Neural cell (in vitro differentiated cells): ENCODE measurements around the gene NFYB. TPM values are rescaled to one million over a fixed set of nuclear protein-coding genes. Genes with fewer than 3 reads are reported as not detected.

Source experiments
- H2AFZ ChIP-seq: fragments of 200-600, 300-800 bp; sonication (generic), shearing (Covaris generic); 2 replicates; pipeline ENCODE4 v1.6.0; 2014; ENCODE audit warnings: low read depth, mild to moderate bottlenecking, antibody characterized with exemption, low read length, moderate library complexity
- H3F3A ChIP-seq: fragments of 200-600 bp; shearing (Covaris generic); 2 replicates; pipeline ENCODE4 v1.6.1; 2016; ENCODE audit warnings: mild to moderate bottlenecking, moderate library complexity, mixed read lengths, antibody characterized with exemption, low read length; ENCODE audit not compliant: insufficient read depth, poor library complexity, severe bottlenecking
- H3K27ac ChIP-seq: fragments of 200-600, 300-800 bp; sonication (generic), shearing (Covaris generic); 2 replicates; pipeline ENCODE4 v1.5.1; 2014; ENCODE audit warnings: mild to moderate bottlenecking, low read length, moderate library complexity
- H3K27me3 ChIP-seq: fragments of 300-800, 200-600 bp; sonication (generic), shearing (Covaris generic); 2 replicates; pipeline ENCODE4 v1.6.0; 2014; ENCODE audit warnings: mild to moderate bottlenecking, low read depth, low read length, moderate library complexity; ENCODE audit not compliant: insufficient read depth
- H3K36me3 ChIP-seq: fragments of 300-800, 200-600 bp; sonication (generic), shearing (Covaris generic); 2 replicates; pipeline ENCODE4 v1.5.1; 2014; ENCODE audit warnings: mild to moderate bottlenecking, antibody characterized with exemption, low read length, moderate library complexity; ENCODE audit not compliant: insufficient read depth
- H3K4me2 ChIP-seq: fragments of 300-800, 200-600 bp; sonication (generic), shearing (Covaris generic); 2 replicates; pipeline ENCODE4 v1.6.0; 2014; ENCODE audit warnings: mild to moderate bottlenecking, low read length
- H3K4me3 ChIP-seq: fragments of 300-800, 200-600 bp; sonication (generic), shearing (Covaris generic); 2 replicates; pipeline ENCODE4 v1.5.1; 2014; ENCODE audit warnings: mild to moderate bottlenecking, low read length, moderate library complexity
- H3K79me2 ChIP-seq: fragments of 200-600 bp; shearing (Covaris generic); replicated peaks from 2 replicates; pipeline ENCODE4 v1.6.0; 2014; ENCODE audit warnings: mild to moderate bottlenecking, low read length, moderate library complexity; ENCODE audit not compliant: insufficient read depth
- H3K9ac ChIP-seq: fragments of 300-800, 200-600 bp; sonication (generic), shearing (Covaris generic); 2 replicates; pipeline ENCODE4 v1.6.1; 2016; ENCODE audit warnings: mild to moderate bottlenecking, low read length, mixed read lengths
- H3K9me2 ChIP-seq: fragments of 200-600 bp; shearing (Covaris generic); 2 replicates; pipeline ENCODE4 v1.6.1; 2016; ENCODE audit warnings: mild to moderate bottlenecking, low read length, mixed read lengths; ENCODE audit not compliant: insufficient read depth
- H3K9me3 ChIP-seq: fragments of 200-600, 300-800 bp; sonication (generic), shearing (Covaris generic); 2 replicates; pipeline ENCODE4 v1.6.1; 2016; ENCODE audit warnings: mild to moderate bottlenecking, mixed run types, low read length, moderate library complexity, mixed read lengths
- H4K20me1 ChIP-seq: fragments of 200-600 bp; shearing (Covaris generic); 2 replicates; pipeline ENCODE4 v1.6.1; 2016; ENCODE audit warnings: mild to moderate bottlenecking, mixed run types; ENCODE audit not compliant: insufficient read depth
- EP300 ChIP-seq: fragments of 450-650 bp; conservative IDR thresholded peaks from 2 replicates; pipeline ENCODE4 v1.6.1; 2014; ENCODE audit warnings: antibody characterized with exemption, mild to moderate bottlenecking, moderate library complexity; ENCODE audit not compliant: poor library complexity, severe bottlenecking
- EZH2 ChIP-seq: fragments of 200-600, 300-800 bp; shearing (Covaris generic), sonication (generic); IDR thresholded peaks from 2 replicates; pipeline ENCODE4 v1.6.1; 2014; ENCODE audit warnings: antibody characterized with exemption, low read length, borderline replicate concordance, mild to moderate bottlenecking; ENCODE audit not compliant: insufficient read depth, poor library complexity, severe bottlenecking
- MXI1 ChIP-seq: fragments of 450-650 bp; conservative IDR thresholded peaks from 2 replicates; pipeline ENCODE4 v1.6.1; 2014; ENCODE audit warnings: antibody characterized with exemption, mild to moderate bottlenecking; ENCODE audit not compliant: poor library complexity, severe bottlenecking
- POLR2AphosphoS5 ChIP-seq: IDR thresholded peaks from 2 replicates; pipeline ENCODE4 v1.6.1; 2012
- RAD21 ChIP-seq: fragments of 450-650 bp; conservative IDR thresholded peaks from 2 replicates; pipeline ENCODE4 v1.6.1; 2014; ENCODE audit warnings: antibody characterized with exemption, mild to moderate bottlenecking, moderate library complexity
- REST ChIP-seq: IDR thresholded peaks from 2 replicates; pipeline ENCODE4 v1.6.1; 2012; ENCODE audit warnings: borderline replicate concordance
- SMC3 ChIP-seq: fragments of 450-650 bp; conservative IDR thresholded peaks from 2 replicates; pipeline ENCODE4 v1.6.1; 2014; ENCODE audit warnings: antibody characterized with exemption, mild to moderate bottlenecking, moderate library complexity; ENCODE audit not compliant: poor library complexity
- TAF1 ChIP-seq: IDR thresholded peaks from 2 replicates; pipeline ENCODE4 v1.6.1; 2012; ENCODE audit warnings: low read depth
- polyA plus RNA-seq: library from polyadenylated mRNA; depleted of rRNA; stranded (reverse); fragments of >200 nt; gene quantifications from 2 replicates; pipeline ENCODE4 v1.2.3, GENCODE V29; 2014
- TF ChIP-seq, protein P1 (sequence below): fragments of 450-650 bp; IDR thresholded peaks from 2 replicates; pipeline ENCODE4 v1.5.1; 2014; ENCODE audit warnings: antibody characterized with exemption, mild to moderate bottlenecking, moderate library complexity; ENCODE audit not compliant: poor library complexity, severe bottlenecking

Gene NFYB
- polyA plus RNA-seq, 1 donor from 2014 or later = 60.8 TPM

- no peak for TF ChIP-seq RAD21
- no peak for TF ChIP-seq POLR2AphosphoS5
- no peak for TF ChIP-seq EP300
- TF ChIP-seq SMC3 = no peak
- Histone ChIP-seq H3K9ac (no peak overlapping the region), H3K36me3 (no peaks in the 10 kb centered on the region), H3K79me2 (no peaks in the 10 kb centered on the region), H3K4me2 (no peak overlapping the region), H2AFZ (no peak overlapping the region), H3K9me2 (no peaks in the 10 kb centered on the region), H3K4me3 (no peak overlapping the region), H3K27me3 (no peaks in the 10 kb centered on the region), H3K27ac (no peak overlapping the region), H3F3A (no peaks in the 10 kb centered on the region), H4K20me1 (no peaks in the 10 kb centered on the region), H3K9me3 (no peaks in the 10 kb centered on the region)
These were observed 29.8 kb upstream of the NFYB start for GRCh38 chr12:104167519-104168458.

- H3F3A ChIP-seq = no peaks in the 10 kb centered on the region
- no peak overlapping the region for H3K4me3 ChIP-seq
- H3K36me3 ChIP-seq = no peaks in the 10 kb centered on the region
- no peaks in the 10 kb centered on the region for H3K27me3 ChIP-seq
- no peak overlapping the region for H3K4me2 ChIP-seq
- H4K20me1 ChIP-seq = no peaks in the 10 kb centered on the region
- no peaks in the 10 kb centered on the region for H3K79me2 ChIP-seq
- TF ChIP-seq SMC3 = no peak
- no peak for TF ChIP-seq RAD21
- no peaks in the 10 kb centered on the region for H3K9me2 ChIP-seq
- H3K9ac ChIP-seq = no peak overlapping the region
- no peaks in the 10 kb centered on the region for H3K9me3 ChIP-seq
- H3K27ac ChIP-seq = no peak overlapping the region
- H2AFZ ChIP-seq = no peak overlapping the region
These were observed 28.5 kb upstream of the NFYB start for GRCh38 chr12:104166465-104166864.

- Histone ChIP-seq H3K27ac (no peak overlapping the region), H3K79me2 (no peaks in the 10 kb centered on the region), H3K9me2 (no peaks in the 10 kb centered on the region), H2AFZ (no peak overlapping the region), H3K9me3 (no peaks in the 10 kb centered on the region), H3F3A (no peaks in the 10 kb centered on the region), H4K20me1 (no peaks in the 10 kb centered on the region), H3K4me2 (no peak overlapping the region), H3K36me3 (no peaks in the 10 kb centered on the region), H3K4me3 (no peak overlapping the region), H3K9ac (no peak overlapping the region), H3K27me3 (no peaks in the 10 kb centered on the region)
- TF ChIP-seq, protein P1, sequence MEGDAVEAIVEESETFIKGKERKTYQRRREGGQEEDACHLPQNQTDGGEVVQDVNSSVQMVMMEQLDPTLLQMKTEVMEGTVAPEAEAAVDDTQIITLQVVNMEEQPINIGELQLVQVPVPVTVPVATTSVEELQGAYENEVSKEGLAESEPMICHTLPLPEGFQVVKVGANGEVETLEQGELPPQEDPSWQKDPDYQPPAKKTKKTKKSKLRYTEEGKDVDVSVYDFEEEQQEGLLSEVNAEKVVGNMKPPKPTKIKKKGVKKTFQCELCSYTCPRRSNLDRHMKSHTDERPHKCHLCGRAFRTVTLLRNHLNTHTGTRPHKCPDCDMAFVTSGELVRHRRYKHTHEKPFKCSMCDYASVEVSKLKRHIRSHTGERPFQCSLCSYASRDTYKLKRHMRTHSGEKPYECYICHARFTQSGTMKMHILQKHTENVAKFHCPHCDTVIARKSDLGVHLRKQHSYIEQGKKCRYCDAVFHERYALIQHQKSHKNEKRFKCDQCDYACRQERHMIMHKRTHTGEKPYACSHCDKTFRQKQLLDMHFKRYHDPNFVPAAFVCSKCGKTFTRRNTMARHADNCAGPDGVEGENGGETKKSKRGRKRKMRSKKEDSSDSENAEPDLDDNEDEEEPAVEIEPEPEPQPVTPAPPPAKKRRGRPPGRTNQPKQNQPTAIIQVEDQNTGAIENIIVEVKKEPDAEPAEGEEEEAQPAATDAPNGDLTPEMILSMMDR = no peak
- TF ChIP-seq POLR2AphosphoS5 (no peak), EP300 (no peak), SMC3 (no peak), RAD21 (no peak), MXI1 (no peak), REST (no peak), TAF1 (no peak), EZH2 (no peak)
These were observed 27.8 kb upstream of the NFYB start for GRCh38 chr12:104165801-104166200.
